HG02938 (cell line): ENCODE measurements around the gene SUSD1.

ENCODE experiments used
- ATAC-seq: cut with Tn5 transposase; IDR thresholded peaks from one replicate; pipeline ENCODE4 v1.9.1; 2021; ENCODE audit warnings: mild to moderate bottlenecking, moderate library complexity; ENCODE audit not compliant: unreplicated experiment

The SUSD1 gene

GRCh38 chr9:111993319-111993718 lies 181.8 kb downstream of the SUSD1 start:
- no peak for ATAC-seq

DNA sequence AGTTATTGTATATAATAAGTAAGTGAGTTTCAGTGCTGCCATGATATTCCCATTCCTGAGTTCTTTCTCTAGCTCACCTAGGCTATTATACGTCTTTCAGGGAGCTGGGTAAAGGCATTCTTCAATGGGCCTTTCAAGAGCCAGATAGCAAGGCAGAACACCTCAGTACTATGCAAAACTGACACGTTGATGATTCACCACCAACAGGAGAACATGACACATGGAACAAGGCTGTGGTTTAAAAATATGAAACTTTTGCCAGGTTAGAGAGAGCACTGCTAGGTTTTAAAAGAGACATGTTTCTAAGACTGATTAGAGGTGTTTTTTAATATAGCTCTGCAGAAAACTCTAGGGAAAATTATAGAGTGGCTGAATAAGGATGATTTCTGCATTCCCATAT lies 182.6 kb downstream of the SUSD1 start:
- ATAC-seq: peak; percentile 94

DNA sequence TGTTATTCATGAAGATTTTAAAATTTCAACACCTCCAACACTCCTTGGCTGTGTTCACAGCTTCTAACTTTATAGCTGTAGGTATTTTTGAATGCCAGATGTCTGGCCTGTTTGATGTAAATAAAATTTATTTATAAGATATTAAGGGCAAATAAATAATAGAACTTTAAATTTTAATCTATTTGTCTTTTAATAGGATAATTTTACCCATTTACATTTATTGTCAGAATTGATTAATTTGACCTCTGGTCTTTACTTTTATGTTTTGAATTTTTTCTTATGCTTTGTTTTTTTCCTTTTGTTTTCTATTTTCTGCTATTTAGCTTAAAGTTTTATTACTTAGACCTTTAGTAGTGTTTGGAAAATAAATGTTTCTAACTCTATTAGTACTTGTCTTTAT lies 183.9 kb downstream of the SUSD1 start:
- ATAC-seq: no peak
